ENCODE data around the gene RNU1-3. TPM values are rescaled to one million over a fixed set of nuclear protein-coding genes. Genes with fewer than 3 reads are reported as not detected.
"Not testable (repeated sequence)": the region's sequence is repeated elsewhere in the genome, so short reads cannot be mapped to it uniquely, and the experiment has no call there.

Gene RNU1-3
- total and polyA plus RNA-seq, 2 of the 8 experiments (the other 6 are each of a cell fraction or from before 2014, with no cell fraction given), result 145 to 1,303 TPM

DNA sequence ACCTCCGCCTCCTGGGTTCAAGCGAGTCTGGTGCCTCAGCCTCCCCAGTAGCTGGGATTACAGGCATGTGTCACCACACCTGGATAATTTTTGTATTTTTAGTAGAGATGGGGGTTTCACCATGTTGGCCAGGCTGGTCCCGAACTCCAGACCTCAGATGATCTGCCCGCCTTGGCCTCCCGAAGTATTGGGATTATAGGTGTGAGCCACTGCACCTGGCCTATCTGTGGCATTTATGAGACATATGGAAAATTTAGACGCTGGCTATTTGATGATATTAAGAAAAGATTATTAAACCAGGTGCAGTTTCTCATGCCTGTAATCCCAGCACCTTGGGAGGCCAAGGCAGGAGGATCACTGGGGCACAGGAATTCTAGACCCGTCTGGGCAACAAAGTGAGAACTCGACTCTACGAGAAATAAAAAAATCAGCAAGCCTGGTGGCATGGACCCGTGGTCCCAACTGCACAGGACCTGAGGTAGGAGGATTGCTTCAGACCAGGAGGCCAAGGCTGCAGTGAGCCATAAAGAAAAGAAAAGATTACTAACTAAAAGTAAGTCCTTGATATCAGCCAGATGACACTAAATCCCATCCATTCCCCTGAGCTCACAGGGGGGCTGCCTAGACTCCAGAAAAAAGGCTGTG lies 30.1 kb downstream of the RNU1-3 start:
- DNase-seq (ENCODE audit: low read depth in 1 of 2, low spot score in 2 of 2), result peak in 1 of 2 experiments; percentile 45

More for the DNA sequence above, 30.1 kb downstream of the RNU1-3 start:
- ChIA-PET CTCF (ENCODE audit: partially characterized antibody) (interaction anchor here (1.0 to 13.8 kb wide), 5 partner anchors 9 to 81 kb away, joined by 4 to 239 read pairs (median 8); no protein-coding TSS in a partner anchor), POLR2A (ENCODE audit: partially characterized antibody) (interaction anchor here (1.2 kb wide), 1 partner anchor 12 kb away, joined by 3 read pairs; no protein-coding TSS in a partner anchor)
- not testable (repeated sequence) for H2BK12ac ChIP-seq (ENCODE audit: low read depth, low read length); H3K36me3 ChIP-seq (ENCODE audit: control insufficient read depth in 2 of 4, insufficient read depth in 4 of 4, low read length in 3 of 4); H3K79me2 ChIP-seq (ENCODE audit: control insufficient read depth in 1 of 2, insufficient read depth in 2 of 2, low read length in 2 of 2); H3K23me2 ChIP-seq (ENCODE audit: low read depth, low read length); H4K5ac ChIP-seq (ENCODE audit: insufficient read length, low read depth, low read length); H2AK5ac ChIP-seq (ENCODE audit: low read depth, low read length); H4K20me1 ChIP-seq (replicated peaks in 1 of 2; ENCODE audit: control insufficient read depth in 1 of 2, insufficient read depth in 2 of 2, low read length in 2 of 2); H3K4me3 ChIP-seq (ENCODE audit: extremely low read depth in 1 of 4, insufficient read depth in 2 of 4, low read depth in 3 of 4, low read length in 4 of 4); H3K14ac ChIP-seq (ENCODE audit: insufficient read length); H2BK5ac ChIP-seq (ENCODE audit: low read depth, low read length); H3K9me3 ChIP-seq (ENCODE audit: insufficient read depth in 2 of 2, low read depth in 1 of 2, low read length in 1 of 2); H2BK120ac ChIP-seq (replicated peaks; ENCODE audit: low read depth, low read length); H2AFZ ChIP-seq (ENCODE audit: low read length); H2BK20ac ChIP-seq (ENCODE audit: low read length); FAIRE-seq; H3K4ac ChIP-seq (replicated peaks; ENCODE audit: insufficient read length, low read depth, low read length); H3K56ac ChIP-seq (replicated peaks; ENCODE audit: insufficient read length, low read depth, low read length); H3K27me3 ChIP-seq (replicated peaks in 1 of 4; ENCODE audit: control insufficient read depth in 3 of 4, extremely low read depth in 1 of 4, insufficient read depth in 3 of 4, low read length in 3 of 4); H3K18ac ChIP-seq (ENCODE audit: extremely low read depth, low read length); H3K27ac ChIP-seq (ENCODE audit: low read depth, low read length); H4K8ac ChIP-seq (ENCODE audit: extremely low read depth, insufficient read depth, low read length); H2BK15ac ChIP-seq (ENCODE audit: low read length); H4K91ac ChIP-seq (replicated peaks; ENCODE audit: insufficient read length, low read length); H3K4me1 ChIP-seq (replicated peaks in 1 of 4; ENCODE audit: control insufficient read depth in 3 of 4, insufficient read depth in 4 of 4, low read length in 3 of 4); H3K4me2 ChIP-seq (ENCODE audit: insufficient read depth in 1 of 2, low read depth in 2 of 2, low read length in 2 of 2); H3K23ac ChIP-seq (ENCODE audit: insufficient read length)
- Histone ChIP-seq H3K9ac (replicated peaks in 1 of 4; ENCODE audit: extremely low read depth in 1 of 4, low read depth in 3 of 4, low read length in 3 of 4) (0 out of 7 replicates have a peak overlapping the region, but pooled peaks of 1 of the 4 experiments have one; percentile 20), H3K79me1 (ENCODE audit: low read depth, low read length) (peaks cover 18% of the 10 kb centered on the region)
- WGBS, 2 experiments (ENCODE audit: extremely low coverage in 1 of 2, insufficient coverage in 1 of 2, insufficient read length in 1 of 2, insufficient replicate concordance in 2 of 2, low coverage in 1 of 2, low lambda C conversion rate in 2 of 2, missing lambda C conversion rate in 1 of 2), result 86% methylated on average over 10 of the region's 10 CpGs; no CpG with 5 or more reads in 1 of the 2 experiments

Data from H1 (cell line).